Gastrocnemius medialis (tissue), 4 donors: ENCODE measurements around the gene AMMECR1.

ENCODE experiments used
- POLR2A ChIP-seq, 2 donors: fragments of 450-650 bp; IDR thresholded peaks; one replicate each; pipeline ENCODE4 v1.6.1; 2017; ENCODE audit warnings: antibody characterized with exemption in 2 of 2, mild to moderate bottlenecking in 2 of 2, moderate library complexity in 2 of 2
- TF ChIP-seq, protein P1 (sequence below), 5 experiments: fragments of 450-650 bp in 3 of 5; fragments of 200-600 bp in 2 of 5; sonication (generic) in 2 of 5; IDR thresholded peaks in 4 of 5; conservative IDR thresholded peaks in 1 of 5; 1 replicate in 4 of 5; 2 replicates in 1 of 5; pipeline ENCODE4 v1.5.1; 2016 to 2019; ENCODE audit warnings: antibody characterized with exemption in 5 of 5, mild to moderate bottlenecking in 3 of 5, moderate library complexity in 3 of 5

DNA sequence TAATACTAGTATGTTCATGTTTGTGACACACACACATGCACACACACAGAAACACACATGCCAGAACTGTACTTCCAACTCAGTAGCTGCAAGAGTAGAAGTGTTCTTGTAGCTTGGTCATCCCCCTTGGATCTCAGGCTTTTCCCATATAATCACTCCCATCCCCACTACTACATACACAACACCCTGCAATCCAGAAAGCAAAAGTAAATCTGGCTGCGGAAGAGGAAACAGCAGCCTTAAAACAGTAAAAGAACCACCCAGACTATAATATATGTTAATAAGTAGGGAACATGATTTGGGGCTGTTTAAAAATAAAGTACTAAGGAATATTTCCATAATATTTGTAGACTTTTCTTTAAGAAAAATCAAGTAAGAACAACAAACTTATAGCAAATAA is 103.2 kb downstream of the AMMECR1 start:
- TF ChIP-seq, protein P1, sequence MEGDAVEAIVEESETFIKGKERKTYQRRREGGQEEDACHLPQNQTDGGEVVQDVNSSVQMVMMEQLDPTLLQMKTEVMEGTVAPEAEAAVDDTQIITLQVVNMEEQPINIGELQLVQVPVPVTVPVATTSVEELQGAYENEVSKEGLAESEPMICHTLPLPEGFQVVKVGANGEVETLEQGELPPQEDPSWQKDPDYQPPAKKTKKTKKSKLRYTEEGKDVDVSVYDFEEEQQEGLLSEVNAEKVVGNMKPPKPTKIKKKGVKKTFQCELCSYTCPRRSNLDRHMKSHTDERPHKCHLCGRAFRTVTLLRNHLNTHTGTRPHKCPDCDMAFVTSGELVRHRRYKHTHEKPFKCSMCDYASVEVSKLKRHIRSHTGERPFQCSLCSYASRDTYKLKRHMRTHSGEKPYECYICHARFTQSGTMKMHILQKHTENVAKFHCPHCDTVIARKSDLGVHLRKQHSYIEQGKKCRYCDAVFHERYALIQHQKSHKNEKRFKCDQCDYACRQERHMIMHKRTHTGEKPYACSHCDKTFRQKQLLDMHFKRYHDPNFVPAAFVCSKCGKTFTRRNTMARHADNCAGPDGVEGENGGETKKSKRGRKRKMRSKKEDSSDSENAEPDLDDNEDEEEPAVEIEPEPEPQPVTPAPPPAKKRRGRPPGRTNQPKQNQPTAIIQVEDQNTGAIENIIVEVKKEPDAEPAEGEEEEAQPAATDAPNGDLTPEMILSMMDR (IDR thresholded peaks at IDR 0.05 in 4 of 5, conservative IDR thresholded peaks at IDR 0.05 in 1 of 5) = no peak
- TF ChIP-seq POLR2A (IDR thresholded peaks at IDR 0.05) = no peak
